ENCODE data around the gene TUBA8. TPM values are rescaled to one million over a fixed set of nuclear protein-coding genes. Genes with fewer than 3 reads are reported as not detected.
A peak's percentile ranks its signal among the peaks of the same experiment; 100 is the strongest.
"Not testable (repeated sequence)": the region's sequence is repeated elsewhere in the genome, so short reads cannot be mapped to it uniquely, and the experiment has no call there.

The TUBA8 gene
- 1 to 10 TPM in 2 of 4 donors, not detected in 2; 4.3 to 6.6 TPM for total RNA-seq

DNA sequence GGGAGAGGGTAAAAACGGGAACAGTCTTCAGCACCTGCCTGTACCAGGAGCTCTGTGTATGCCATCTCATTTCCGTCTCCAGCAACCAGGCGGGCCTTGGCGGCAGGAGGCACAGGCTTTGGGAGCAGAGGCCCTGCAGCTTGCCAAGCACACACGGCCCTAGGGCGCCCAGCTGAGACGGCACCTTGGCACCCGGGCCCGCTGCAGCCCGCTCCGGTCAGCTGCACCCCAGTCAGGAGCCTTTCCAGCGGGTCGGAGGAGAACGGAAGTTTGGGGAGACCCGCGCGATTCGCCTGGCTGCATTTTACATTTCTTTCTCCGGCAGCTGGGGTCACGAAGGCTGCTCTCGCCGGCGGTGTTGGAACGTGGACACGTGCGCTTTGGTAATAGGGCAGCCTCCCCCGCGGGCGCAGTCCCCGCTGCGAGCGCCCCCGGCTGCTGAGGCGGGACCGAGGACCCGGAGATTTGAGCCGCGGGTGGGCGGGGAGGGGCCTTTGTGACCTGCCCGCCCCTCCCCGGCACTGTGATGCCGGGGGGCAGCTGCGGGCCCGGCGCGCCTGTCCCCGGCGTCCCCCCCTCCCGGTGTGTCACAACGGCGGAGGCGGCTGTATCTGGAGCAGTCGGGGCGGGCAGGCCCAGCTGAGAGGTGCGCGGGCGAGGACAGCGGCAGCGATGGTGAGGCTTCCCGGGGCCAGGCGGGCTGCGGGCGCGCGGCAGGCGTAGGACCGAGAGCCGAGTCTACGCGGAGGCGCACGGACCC is at the start of gene TUBA8:
TUBA8 (plus strand) TSS at position 616 of the 760 bp plus-strand sequence; CDS start at position 673, 57 bp downstream.
- peak; percentile 24 to 60 (median 59) for DNase-seq
- H3K27ac ChIP-seq: peak within 1 kb of the TSS in 1 of 4 donors; percentile 5
- H3K27me3 ChIP-seq: peaks cover 0 to 6% of the 10 kb centered on the region in 2 donors
- no peaks in the 10 kb centered on the region for H3K36me3 ChIP-seq
- peaks cover 0 to 5% (median 0%) of the 10 kb centered on the region in 4 donors for H3K9me3 ChIP-seq
- peaks cover 0 to 18% (median 9%) of the 10 kb centered on the region in 4 donors for H3K4me1 ChIP-seq
- TF ChIP-seq, protein P1, sequence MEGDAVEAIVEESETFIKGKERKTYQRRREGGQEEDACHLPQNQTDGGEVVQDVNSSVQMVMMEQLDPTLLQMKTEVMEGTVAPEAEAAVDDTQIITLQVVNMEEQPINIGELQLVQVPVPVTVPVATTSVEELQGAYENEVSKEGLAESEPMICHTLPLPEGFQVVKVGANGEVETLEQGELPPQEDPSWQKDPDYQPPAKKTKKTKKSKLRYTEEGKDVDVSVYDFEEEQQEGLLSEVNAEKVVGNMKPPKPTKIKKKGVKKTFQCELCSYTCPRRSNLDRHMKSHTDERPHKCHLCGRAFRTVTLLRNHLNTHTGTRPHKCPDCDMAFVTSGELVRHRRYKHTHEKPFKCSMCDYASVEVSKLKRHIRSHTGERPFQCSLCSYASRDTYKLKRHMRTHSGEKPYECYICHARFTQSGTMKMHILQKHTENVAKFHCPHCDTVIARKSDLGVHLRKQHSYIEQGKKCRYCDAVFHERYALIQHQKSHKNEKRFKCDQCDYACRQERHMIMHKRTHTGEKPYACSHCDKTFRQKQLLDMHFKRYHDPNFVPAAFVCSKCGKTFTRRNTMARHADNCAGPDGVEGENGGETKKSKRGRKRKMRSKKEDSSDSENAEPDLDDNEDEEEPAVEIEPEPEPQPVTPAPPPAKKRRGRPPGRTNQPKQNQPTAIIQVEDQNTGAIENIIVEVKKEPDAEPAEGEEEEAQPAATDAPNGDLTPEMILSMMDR (IDR thresholded peaks at IDR 0.05): no peak
- no peak for TF ChIP-seq POLR2A (IDR thresholded peaks at IDR 0.05)
- H3K4me3 ChIP-seq: peak within 1 kb of the TSS; percentile 22 to 62 (median 56)

DNA sequence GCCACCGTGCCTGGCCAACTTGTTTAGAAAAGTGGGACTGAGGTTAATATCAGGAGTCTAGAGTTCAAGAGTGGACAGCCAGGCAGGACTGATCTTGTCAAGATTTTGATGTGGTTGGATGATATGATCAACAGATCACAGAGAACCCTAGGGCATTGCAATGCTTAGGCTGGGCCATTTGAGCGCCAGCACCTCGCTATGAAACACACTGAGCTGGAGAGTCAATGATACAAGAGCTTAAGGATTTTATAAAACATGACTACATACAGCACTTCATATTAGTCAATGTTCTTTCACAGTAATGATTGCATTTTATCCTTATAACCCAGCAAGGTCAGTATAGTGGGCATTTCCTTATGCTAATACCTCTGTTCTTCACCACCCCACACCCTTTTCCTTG is 48.2 kb upstream of the TUBA8 start:
- Histone ChIP-seq H3K9me3 (no peaks in the 10 kb centered on the region), H3K27me3 (no peaks in the 10 kb centered on the region), H3K4me1 (peaks cover 6 to 30% (median 9%) of the 10 kb centered on the region in 4 donors), H3K36me3 (no peaks in the 10 kb centered on the region), H3K4me3 (no peak overlapping the region), H3K27ac (no peak overlapping the region)
- TF ChIP-seq, protein P1 (IDR thresholded peaks at IDR 0.05): no peak
- TF ChIP-seq POLR2A (IDR thresholded peaks at IDR 0.05): no peak
- DNase-seq: no peak

DNA sequence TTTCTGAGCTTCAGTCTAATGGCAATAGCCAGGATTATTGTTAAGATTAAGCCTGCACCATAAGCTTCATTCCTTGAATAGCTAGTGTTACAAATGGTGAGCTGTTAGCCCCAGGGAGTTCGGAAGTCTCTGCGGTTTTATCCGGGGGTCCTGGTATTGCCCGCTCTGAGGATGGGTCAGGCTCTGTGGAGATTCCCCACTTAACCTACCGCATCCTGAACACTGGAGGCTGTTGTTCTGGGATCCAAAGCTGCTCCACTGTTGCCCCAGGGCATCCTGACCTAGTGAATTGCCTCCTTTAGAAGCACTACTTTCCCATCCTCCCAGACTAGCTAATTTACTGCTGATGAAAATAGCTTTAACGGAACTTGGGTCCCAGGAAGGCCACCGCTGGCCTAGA is 47.3 kb upstream of the TUBA8 start:
- no peak overlapping the region for H3K4me3 ChIP-seq
- no peaks in the 10 kb centered on the region for H3K27me3 ChIP-seq
- DNase-seq: no peak
- H3K4me1 ChIP-seq: peaks cover 6 to 28% (median 9%) of the 10 kb centered on the region in 4 donors
- no peak overlapping the region for H3K27ac ChIP-seq
- no peaks in the 10 kb centered on the region for H3K36me3 ChIP-seq
- H3K9me3 ChIP-seq: no peaks in the 10 kb centered on the region
- no peak for TF ChIP-seq POLR2A (IDR thresholded peaks at IDR 0.05)
- TF ChIP-seq, protein P1 (IDR thresholded peaks at IDR 0.05): no peak

DNA sequence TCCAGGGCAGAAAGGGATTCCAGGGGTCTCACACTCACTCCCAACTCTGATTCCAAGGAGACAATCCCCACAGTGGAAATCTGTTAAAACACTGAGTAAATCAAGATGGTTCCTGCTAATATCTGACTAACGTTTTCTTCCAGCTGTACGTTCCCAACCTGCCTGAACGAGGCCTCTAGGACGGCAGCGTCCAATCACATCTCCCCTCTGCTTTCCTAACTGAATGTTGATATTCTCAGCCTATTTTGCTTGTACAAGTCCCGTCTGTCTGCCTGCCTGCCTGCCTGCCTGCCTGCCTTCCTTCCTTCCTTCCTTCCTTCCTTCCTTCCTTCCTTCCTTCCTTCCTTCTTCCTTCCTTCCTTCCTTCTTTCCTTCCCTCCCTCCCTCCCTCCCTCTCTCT is 46.9 kb upstream of the TUBA8 start:
- H3K9me3 ChIP-seq, H3K27ac ChIP-seq, H3K27me3 ChIP-seq, H3K4me3 ChIP-seq, DNase-seq, H3K36me3 ChIP-seq: not testable (repeated sequence)
- peaks cover 8 to 28% (median 9%) of the 10 kb centered on the region in 4 donors for H3K4me1 ChIP-seq

DNA sequence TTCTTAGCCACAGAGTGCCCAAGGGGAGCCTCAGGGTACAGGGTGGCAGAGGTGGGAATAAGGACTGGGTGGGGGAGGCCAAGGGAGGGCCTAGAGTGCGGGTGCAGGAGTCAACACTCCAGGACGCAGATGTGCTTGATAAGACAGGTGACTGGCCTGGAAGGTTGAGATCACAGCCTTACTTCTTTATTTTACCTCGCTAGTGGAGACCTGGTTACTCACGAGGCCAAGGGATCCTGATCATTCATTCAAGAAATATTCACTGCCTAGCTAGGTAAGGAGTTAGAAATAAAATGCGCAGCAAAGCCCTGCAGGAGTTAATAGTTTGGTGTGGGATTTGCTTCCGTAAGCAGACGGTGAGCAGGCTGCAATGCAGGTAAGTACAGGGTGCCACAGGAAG is 46.0 kb upstream of the TUBA8 start:
- Histone ChIP-seq H3K36me3 (no peaks in the 10 kb centered on the region), H3K9me3 (no peaks in the 10 kb centered on the region), H3K4me1 (peaks cover 8 to 28% (median 10%) of the 10 kb centered on the region in 4 donors), H3K27me3 (no peaks in the 10 kb centered on the region), H3K4me3 (no peak overlapping the region), H3K27ac (no peak overlapping the region)
- TF ChIP-seq POLR2A (IDR thresholded peaks at IDR 0.05): no peak
- TF ChIP-seq, protein P1 (IDR thresholded peaks at IDR 0.05): no peak
- DNase-seq: no peak

DNA sequence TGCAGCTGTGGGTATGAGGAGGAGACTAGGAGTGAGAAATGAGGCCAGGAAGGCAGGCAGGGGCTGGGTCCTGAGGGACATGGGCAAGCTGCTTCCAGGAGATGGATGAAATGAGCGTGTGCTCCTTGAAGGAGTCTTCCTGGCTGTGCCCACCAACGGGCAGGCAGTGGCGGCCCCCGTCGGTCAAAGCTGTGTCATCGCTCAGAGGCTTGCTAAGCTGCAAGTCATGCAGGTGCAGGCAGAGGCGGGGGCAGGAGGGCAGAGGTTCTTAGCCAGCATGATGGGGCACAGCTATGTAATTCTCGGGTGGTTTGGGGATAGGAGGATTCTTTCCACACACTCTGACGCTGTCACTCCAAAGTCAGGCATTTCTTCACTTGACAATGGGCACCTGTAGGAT is 45.4 kb upstream of the TUBA8 start:
- peak in 1 of 3 donors; percentile 43 for DNase-seq
- Histone ChIP-seq H3K27ac (peak overlapping the region in 1 of 4 donors; percentile 76), H3K27me3 (no peaks in the 10 kb centered on the region), H3K4me3 (no peak overlapping the region), H3K36me3 (no peaks in the 10 kb centered on the region), H3K9me3 (no peaks in the 10 kb centered on the region), H3K4me1 (peaks cover 8 to 32% (median 10%) of the 10 kb centered on the region in 4 donors)
- TF ChIP-seq, protein P1 (IDR thresholded peaks at IDR 0.05): no peak
- TF ChIP-seq POLR2A (IDR thresholded peaks at IDR 0.05): no peak
